Measurements from ENCODE around the gene FRMD5. TPM values are rescaled to one million over a fixed set of nuclear protein-coding genes. Genes with fewer than 3 reads are reported as not detected.

Gene FRMD5
- total RNA-seq, 4 donors from 2014 or later: 0.40 to 1.5 (median 1.1) TPM; not detected in 1

DNA sequence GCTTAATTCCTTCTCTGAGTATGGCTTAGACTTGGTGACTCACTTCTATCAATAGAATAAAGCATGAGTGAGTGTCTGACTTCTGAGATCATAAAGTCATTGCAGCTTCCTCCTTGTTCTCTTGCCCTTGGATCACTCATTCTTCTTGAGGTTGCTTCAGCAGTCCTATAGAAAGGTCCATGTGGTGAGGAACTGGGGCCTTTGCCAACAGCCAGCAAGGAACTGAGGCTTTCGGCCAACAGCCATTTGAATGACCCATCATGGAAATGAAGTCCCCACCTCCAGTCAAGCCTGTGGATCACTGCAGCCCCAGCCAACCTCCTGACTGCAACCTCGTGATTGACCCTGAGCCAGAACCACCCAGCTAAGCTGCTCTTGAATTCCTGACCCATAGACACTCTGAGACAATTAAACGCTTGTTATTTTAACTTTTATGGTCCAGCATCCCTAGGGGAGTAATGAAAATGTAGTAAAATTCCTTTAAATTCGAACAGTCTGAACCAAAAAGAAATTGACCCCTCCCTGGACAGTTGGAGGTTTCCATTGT, 283.8 kb downstream of the FRMD5 start:
- intact Hi-C loops (cut with DNase I; ENCODE audit: low total_unique reads) (no loop called here), in situ Hi-C loops (cut with MboI; ENCODE audit: low pct_ligation_motif_present in 1 of 4, low pct_unique_long_range_greater_than_20kb in 1 of 4, low sequenced_read_pairs in 3 of 4) (loop anchor here in 2 of 4 donors (25.0 kb wide), 1 partner anchor 301 kb away; no protein-coding TSS in a partner anchor)
- H3K27ac ChIP-seq: no peak overlapping the region
- no peaks in the 10 kb centered on the region for H3K36me3 ChIP-seq
- H3K27me3 ChIP-seq: no peaks in the 10 kb centered on the region
- H3K9me3 ChIP-seq: no peaks in the 10 kb centered on the region
- no peak overlapping the region for H3K4me3 ChIP-seq
- WGBS, 2 donors (ENCODE audit: low coverage in 1 of 2): 40 to 76% methylated on average over 2 to 4 of the region's 4 CpGs
- no peaks in the 10 kb centered on the region for H3K4me1 ChIP-seq
- TF ChIP-seq POLR2AphosphoS5 (IDR thresholded peaks at IDR 0.05) (no peak), EP300 (IDR thresholded peaks at IDR 0.05; ENCODE audit: low read depth) (no peak), POLR2A (IDR thresholded peaks at IDR 0.05) (no peak)
- TF ChIP-seq, protein P1, sequence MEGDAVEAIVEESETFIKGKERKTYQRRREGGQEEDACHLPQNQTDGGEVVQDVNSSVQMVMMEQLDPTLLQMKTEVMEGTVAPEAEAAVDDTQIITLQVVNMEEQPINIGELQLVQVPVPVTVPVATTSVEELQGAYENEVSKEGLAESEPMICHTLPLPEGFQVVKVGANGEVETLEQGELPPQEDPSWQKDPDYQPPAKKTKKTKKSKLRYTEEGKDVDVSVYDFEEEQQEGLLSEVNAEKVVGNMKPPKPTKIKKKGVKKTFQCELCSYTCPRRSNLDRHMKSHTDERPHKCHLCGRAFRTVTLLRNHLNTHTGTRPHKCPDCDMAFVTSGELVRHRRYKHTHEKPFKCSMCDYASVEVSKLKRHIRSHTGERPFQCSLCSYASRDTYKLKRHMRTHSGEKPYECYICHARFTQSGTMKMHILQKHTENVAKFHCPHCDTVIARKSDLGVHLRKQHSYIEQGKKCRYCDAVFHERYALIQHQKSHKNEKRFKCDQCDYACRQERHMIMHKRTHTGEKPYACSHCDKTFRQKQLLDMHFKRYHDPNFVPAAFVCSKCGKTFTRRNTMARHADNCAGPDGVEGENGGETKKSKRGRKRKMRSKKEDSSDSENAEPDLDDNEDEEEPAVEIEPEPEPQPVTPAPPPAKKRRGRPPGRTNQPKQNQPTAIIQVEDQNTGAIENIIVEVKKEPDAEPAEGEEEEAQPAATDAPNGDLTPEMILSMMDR (IDR thresholded peaks at IDR 0.05): no peak
- DNase-seq: no peak

DNA sequence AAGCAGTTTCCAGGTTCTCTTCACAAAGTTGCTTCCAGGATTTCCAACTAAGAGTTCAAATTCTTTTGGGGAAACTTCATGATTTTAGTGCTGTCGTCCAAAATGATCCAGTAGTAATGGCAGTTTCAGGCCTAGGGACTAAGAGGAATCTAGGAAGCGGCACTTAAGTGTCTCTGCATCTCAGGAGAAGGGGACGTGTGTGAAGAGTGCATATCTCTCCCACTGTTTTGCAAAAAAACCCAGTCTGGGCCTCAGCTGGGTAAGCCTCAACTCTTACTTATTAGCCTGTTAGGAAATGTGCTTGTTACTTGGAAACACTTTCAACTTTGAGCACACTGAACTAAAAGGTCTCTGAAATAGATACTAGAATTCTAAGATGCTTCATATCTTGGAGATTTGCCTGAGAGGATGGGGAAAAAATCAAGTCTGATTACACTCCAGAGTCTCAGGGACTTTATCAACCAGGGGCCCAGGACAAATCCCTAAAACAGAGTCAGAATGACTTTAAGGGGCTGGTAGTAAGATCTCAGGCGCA, 286.5 kb downstream of the FRMD5 start:
- TF ChIP-seq POLR2A (IDR thresholded peaks at IDR 0.05) (no peak), EP300 (IDR thresholded peaks at IDR 0.05; ENCODE audit: low read depth) (no peak)
- TF ChIP-seq, protein P1 (IDR thresholded peaks at IDR 0.05): no peak
- Histone ChIP-seq H3K27ac (no peak overlapping the region), H3K4me1 (no peaks in the 10 kb centered on the region), H3K4me3 (no peak overlapping the region), H3K9me3 (no peaks in the 10 kb centered on the region), H3K27me3 (peaks cover under 1% of the 10 kb centered on the region), H3K36me3 (no peaks in the 10 kb centered on the region)
- intact Hi-C loops (cut with DNase I; ENCODE audit: low total_unique reads) (no loop called here), in situ Hi-C loops (cut with MboI; ENCODE audit: low pct_ligation_motif_present in 1 of 4, low pct_unique_long_range_greater_than_20kb in 1 of 4, low sequenced_read_pairs in 3 of 4) (loop anchor here in 3 of 4 donors (10.0 to 25.0 kb wide), 2 partner anchors 156 to 304 kb away; no protein-coding TSS in a partner anchor)
- 93% methylated on average over 4 of the region's 4 CpGs; no CpG with 5 or more reads in 1 of the 2 donors for WGBS, 2 donors (ENCODE audit: low coverage in 1 of 2)
- DNase-seq: no peak

DNA sequence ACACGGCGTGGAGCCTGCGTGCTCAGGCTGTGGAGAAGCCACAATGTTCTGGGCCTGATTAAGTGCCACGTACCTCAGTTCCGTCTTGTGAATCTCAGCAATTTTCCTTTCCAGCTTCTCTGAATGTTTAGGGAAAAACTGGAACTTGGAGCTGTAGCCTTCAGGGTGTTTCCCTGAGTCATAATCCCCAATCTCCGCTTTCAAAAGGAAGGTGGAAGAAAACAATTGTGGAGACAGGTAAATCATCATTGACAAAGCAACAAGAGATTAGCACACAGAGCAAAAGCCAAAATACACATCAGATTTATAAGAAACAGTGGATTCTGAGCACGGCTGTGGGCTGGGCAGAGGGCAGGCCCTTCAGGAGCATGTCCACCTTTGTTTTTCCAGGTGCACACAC, 289.3 kb downstream of the FRMD5 start:
- H3K9me3 ChIP-seq: no peaks in the 10 kb centered on the region
- intact Hi-C loops (cut with DNase I; ENCODE audit: low total_unique reads) (no loop called here), in situ Hi-C loops (cut with MboI; ENCODE audit: low pct_ligation_motif_present in 1 of 4, low pct_unique_long_range_greater_than_20kb in 1 of 4, low sequenced_read_pairs in 3 of 4) (loop anchor here in 3 of 4 donors (10.0 to 25.0 kb wide), 2 partner anchors 159 to 307 kb away; no protein-coding TSS in a partner anchor)
- peaks cover 3% of the 10 kb centered on the region for H3K27me3 ChIP-seq
- no peak overlapping the region for H3K27ac ChIP-seq
- H3K36me3 ChIP-seq: no peaks in the 10 kb centered on the region
- no peak for TF ChIP-seq EP300 (IDR thresholded peaks at IDR 0.05; ENCODE audit: low read depth)
- TF ChIP-seq, protein P1 (IDR thresholded peaks at IDR 0.05): no peak
- TF ChIP-seq POLR2AphosphoS5 (IDR thresholded peaks at IDR 0.05): no peak
- TF ChIP-seq POLR2A (IDR thresholded peaks at IDR 0.05): no peak
- DNase-seq: no peak
- H3K4me3 ChIP-seq: no peak overlapping the region
- 85 to 93% methylated on average over 2 to 7 of the region's 7 CpGs for WGBS, 2 donors (ENCODE audit: low coverage in 1 of 2)
- H3K4me1 ChIP-seq: no peaks in the 10 kb centered on the region

DNA sequence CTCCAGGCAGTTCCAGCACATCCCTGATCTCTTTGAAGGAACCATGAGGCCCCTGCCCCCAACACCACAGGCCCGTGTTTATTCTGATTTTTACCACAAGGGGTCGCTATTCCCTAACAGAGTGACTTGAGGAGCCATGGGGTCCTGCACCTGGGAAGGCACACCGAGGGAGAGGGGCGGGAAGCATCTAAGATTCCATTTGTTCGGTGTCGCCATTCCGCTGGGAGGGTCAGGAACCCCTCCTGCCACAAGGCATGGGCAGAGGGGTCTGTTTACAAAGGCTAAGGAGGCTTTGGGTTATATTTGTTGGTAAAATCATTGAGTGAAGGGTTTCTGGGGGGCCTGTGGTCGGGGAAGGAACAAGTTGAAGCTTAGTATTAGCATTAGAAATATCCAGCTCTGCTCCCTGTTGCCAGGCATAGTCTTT, 291.2 kb downstream of the FRMD5 start:
- H3K4me3 ChIP-seq: no peak overlapping the region
- no peaks in the 10 kb centered on the region for H3K9me3 ChIP-seq
- no peak overlapping the region for H3K27ac ChIP-seq
- DNase-seq: peak; percentile 48
- no peaks in the 10 kb centered on the region for H3K4me1 ChIP-seq
- TF ChIP-seq, protein P1 (IDR thresholded peaks at IDR 0.05): peak; percentile 78 to 84 (median 84)
- TF ChIP-seq POLR2AphosphoS5 (IDR thresholded peaks at IDR 0.05): no peak
- WGBS, 2 donors (ENCODE audit: low coverage in 1 of 2): 31% methylated on average over 8 of the region's 8 CpGs; no CpG with 5 or more reads in 1 of the 2 donors
- H3K27me3 ChIP-seq: peaks cover 3% of the 10 kb centered on the region
- intact Hi-C loops (cut with DNase I; ENCODE audit: low total_unique reads): loop anchor here (2.0 kb wide), 1 partner anchor 163 kb away; no protein-coding TSS in a partner anchor
- in situ Hi-C loops (cut with MboI; ENCODE audit: low pct_ligation_motif_present in 1 of 4, low pct_unique_long_range_greater_than_20kb in 1 of 4, low sequenced_read_pairs in 3 of 4): loop anchor here in 3 of 4 donors (10.0 to 25.0 kb wide), 2 partner anchors 161 to 308 kb away; no protein-coding TSS in a partner anchor
- H3K36me3 ChIP-seq: no peaks in the 10 kb centered on the region
